HuH-7.5 (cell line): Measurements from ENCODE around the gene PTBP2.

ENCODE experiments used
- DNase-seq: peaks from one replicate; pipeline ENCODE4 v3.0.0; 2011; ENCODE audit warnings: low spot score

Gene PTBP2

DNA sequence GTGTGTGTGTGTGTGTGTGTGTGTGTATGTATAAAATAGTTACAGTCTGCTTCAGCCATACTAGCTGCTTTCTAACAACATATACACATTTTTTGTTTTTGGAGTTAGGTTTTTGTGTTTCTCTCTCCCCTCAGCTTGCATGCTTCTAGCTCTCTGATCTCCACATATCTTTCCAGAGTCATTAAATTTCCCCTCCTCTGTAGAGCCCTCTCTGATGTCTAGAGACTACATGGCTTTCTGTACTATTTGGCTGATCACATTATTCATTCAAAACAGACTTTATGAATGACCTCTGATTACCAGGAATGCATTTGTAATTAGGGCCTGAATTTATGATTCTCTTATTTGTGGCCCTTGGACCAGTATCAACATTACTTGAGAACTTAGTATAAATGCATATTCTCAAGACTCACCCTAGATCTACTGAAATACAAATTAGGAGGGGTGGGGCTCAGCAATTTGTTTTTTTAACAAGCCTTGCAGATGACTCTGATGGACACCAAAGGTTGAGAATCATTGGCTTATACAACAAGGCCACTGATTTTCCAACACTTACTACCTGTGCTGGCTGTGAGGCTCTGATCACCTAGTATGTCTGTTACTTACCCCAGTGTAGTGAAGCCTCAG lies 104.5 kb downstream of the PTBP2 start:
- no peak for DNase-seq

GRCh38 chr1:96833376-96833775 lies 111.8 kb downstream of the PTBP2 start:
- no peak for DNase-seq

- DNase-seq = no peak
Measured at GRCh38 chr1:96834986-96835385, 113.4 kb downstream of the PTBP2 start.

GRCh38 chr1:96837057-96837780 lies 115.6 kb downstream of the PTBP2 start:
- DNase-seq = no peak

DNA sequence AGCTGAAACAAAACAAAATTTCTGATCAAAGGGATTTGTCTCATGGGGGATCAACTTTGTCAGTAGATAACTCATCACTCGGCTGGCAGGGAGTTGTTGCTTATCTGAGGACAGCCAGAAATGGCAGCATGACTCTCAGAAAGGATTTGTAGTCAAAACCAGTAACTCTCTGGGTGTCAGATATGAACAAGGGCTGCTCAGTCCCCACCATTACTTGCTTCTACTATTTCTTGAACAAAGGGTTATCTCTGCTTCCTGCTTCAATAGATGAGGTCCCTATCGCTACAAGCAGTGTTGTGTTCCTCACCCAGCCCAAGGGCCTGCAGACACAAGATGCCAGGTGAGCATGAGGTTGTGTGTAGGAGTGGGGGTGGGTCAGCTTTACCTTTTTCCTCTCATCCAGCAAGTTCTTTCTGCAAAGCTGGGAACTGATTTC lies 116.2 kb downstream of the PTBP2 start:
- DNase-seq = no peak

GRCh38 chr1:96840396-96840795 lies 118.8 kb downstream of the PTBP2 start:
- no peak for DNase-seq

DNA sequence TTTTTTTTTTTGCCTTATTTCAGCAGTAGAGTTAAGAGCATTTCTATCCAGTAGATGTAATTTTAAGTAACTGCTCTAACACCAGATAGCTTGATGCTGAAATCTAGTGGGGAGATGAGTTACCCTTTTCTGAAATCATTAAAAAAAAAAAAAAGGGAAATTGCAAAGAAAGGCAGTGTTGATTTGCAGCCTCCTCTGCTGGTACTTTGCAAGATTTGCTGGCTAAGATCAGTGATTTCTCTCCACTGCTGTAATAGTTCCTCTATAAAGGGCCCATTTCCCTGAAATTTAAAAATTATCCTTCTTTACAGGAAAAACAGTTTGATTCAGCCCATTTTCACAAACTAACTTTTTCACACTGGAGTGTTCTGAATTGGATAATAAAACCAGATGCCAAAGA lies 120.6 kb downstream of the PTBP2 start:
- DNase-seq = no peak

- DNase-seq = no peak
Measured at GRCh38 chr1:96843196-96843595, 121.6 kb downstream of the PTBP2 start.

DNA sequence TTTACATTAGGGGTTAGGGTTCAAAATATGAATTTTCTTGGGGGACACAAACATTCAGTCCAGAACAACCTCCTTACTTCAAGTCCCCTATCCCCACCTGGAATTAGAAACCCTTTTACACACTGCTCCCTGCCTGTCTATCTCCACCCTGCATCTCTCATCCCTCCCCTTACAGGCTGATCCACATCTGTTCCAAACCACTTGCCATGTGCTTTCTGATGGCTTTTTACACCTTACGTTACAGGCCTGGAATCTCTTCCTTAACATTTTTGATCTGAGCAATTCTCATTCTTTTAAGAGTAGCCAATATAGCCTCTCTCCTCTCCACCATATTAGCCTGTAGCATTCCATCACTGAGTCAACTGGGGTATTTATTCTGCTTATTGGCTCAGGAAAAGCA lies 122.0 kb downstream of the PTBP2 start:
- DNase-seq = no peak

DNA sequence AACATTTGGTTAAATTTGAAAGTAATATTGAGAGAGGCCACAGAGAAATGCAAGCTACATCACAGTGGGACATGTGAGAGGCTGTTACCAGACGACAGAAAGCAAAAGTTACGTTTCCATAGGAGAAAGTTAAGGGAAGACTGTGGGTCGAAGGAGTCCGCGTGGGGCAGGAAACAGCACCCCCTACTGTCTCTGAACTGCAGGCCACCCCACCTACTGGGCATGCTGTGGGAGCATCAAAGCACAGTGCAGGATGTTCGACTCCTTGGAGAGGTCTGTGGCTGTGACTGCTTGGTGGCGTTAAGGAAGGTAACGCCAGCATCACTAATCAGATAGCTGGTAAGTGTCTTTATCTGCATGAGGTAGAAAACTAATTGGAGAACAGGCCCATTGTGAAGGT lies 123.9 kb downstream of the PTBP2 start:
- peak; percentile 22 for DNase-seq

DNA sequence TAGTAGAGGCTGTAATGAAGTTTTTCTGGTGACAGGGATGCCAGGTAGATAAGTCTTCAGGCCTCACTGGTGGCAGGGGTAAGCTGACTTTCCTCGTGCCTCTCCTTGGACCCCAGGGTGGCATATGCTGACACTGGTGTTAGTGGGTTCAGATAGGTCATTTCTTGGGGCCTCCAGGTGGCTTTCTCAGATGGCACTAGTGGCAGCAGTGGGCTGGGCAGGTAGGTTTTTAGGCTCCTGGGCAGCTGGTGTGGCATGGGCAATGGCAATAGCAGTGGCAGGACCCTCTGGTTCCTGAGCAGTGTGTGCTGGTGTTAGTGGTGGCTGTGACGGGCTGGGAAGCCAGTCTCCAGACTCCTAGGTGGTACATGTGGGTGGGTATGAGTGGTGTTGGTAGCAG lies 140.3 kb downstream of the PTBP2 start:
- DNase-seq = no peak

GRCh38 chr1:96863449-96863848 lies 141.9 kb downstream of the PTBP2 start:
- DNase-seq = no peak
